Vagina (tissue), 2 donors: Measurements from ENCODE around the gene TNNI2.

ENCODE experiments used
- CTCF ChIP-seq, 3 experiments: fragments of 450-650 bp in 2 of 3; fragments of 200-600 bp in 1 of 3; sonication (generic) in 1 of 3; IDR thresholded peaks; one replicate each; pipeline ENCODE4 v1.5.1; 2017 to 2019; ENCODE audit warnings: antibody characterized with exemption in 3 of 3, mild to moderate bottlenecking in 2 of 3, moderate library complexity in 2 of 3
- POLR2A ChIP-seq, 2 donors: fragments of 450-650 bp; IDR thresholded peaks; one replicate each; pipeline ENCODE4 v1.6.1; 2017; ENCODE audit warnings: antibody characterized with exemption in 2 of 2, mild to moderate bottlenecking in 2 of 2, moderate library complexity in 2 of 2

GRCh38 chr11:1889941-1890855, 51.4 kb downstream of the TNNI2 start:
- no peak for TF ChIP-seq CTCF (IDR thresholded peaks at IDR 0.05)
- no peak for TF ChIP-seq POLR2A (IDR thresholded peaks at IDR 0.05)
